GM23338 (cell line): Measurements from ENCODE around the gene DHRS12. TPM values are rescaled to one million over a fixed set of nuclear protein-coding genes. Genes with fewer than 3 reads are reported as not detected.

Experiments
- ATAC-seq: fragments of 200-7000 bp; cut with Tn5 transposase; 3 replicates; pipeline ENCODE4 v1.9.1; 2020
- DNase-seq: peaks from one replicate; pipeline ENCODE4 v3.0.0-alpha.2; 2015; ENCODE audit warnings: low spot score
- H2AFZ ChIP-seq: fragments of 200-600 bp; sonication (generic); 2 replicates; pipeline ENCODE4 v1.8.0; 2016; ENCODE audit warnings: antibody characterized with exemption, mild to moderate bottlenecking, moderate library complexity
- H3F3A ChIP-seq: fragments of 200-600 bp; sonication (generic); replicated peaks from 2 replicates; pipeline ENCODE4 v1.8.0; 2017; ENCODE audit warnings: antibody characterized with exemption, mixed run types, low read depth
- H3K27ac ChIP-seq: fragments of 200-600 bp; sonication (generic); 2 replicates; pipeline ENCODE4 v1.6.1; 2016; ENCODE audit warnings: low read depth
- H3K27me3 ChIP-seq: fragments of 200-600 bp; sonication (generic); 2 replicates; pipeline ENCODE4 v1.8.0; 2016; ENCODE audit warnings: mild to moderate bottlenecking, mixed run types, moderate library complexity; ENCODE audit not compliant: insufficient read depth
- H3K36me3 ChIP-seq: fragments of 200-600 bp; sonication (generic); 2 replicates; pipeline ENCODE4 v1.8.0; 2016; ENCODE audit warnings: mild to moderate bottlenecking; ENCODE audit not compliant: insufficient read depth
- H3K4me1 ChIP-seq: fragments of 200-600 bp; sonication (generic); 2 replicates; pipeline ENCODE4 v1.8.0; 2016; ENCODE audit warnings: mild to moderate bottlenecking, moderate library complexity; ENCODE audit not compliant: insufficient read depth
- H3K4me2 ChIP-seq: fragments of 200-600 bp; sonication (generic); 2 replicates; pipeline ENCODE4 v1.7.1; 2017; ENCODE audit warnings: mixed run types
- H3K4me3 ChIP-seq: fragments of 200-600 bp; sonication (generic); 2 replicates; pipeline ENCODE4 v1.6.1; 2016; ENCODE audit warnings: mixed run types
- H3K79me2 ChIP-seq: fragments of 200-600 bp; sonication (generic); replicated peaks from 2 replicates; pipeline ENCODE4 v1.8.0; 2017; ENCODE audit warnings: mild to moderate bottlenecking; ENCODE audit not compliant: insufficient read depth
- H3K9me2 ChIP-seq: fragments of 200-600 bp; sonication (generic); 2 replicates; pipeline ENCODE4 v1.8.0; 2017; ENCODE audit not compliant: insufficient read depth
- H4K20me1 ChIP-seq: fragments of 200-600 bp; sonication (generic); replicated peaks from 2 replicates; pipeline ENCODE4 v1.8.0; 2017; ENCODE audit warnings: mild to moderate bottlenecking; ENCODE audit not compliant: insufficient read depth
- H3K27ac Mint-ChIP-seq: 2 replicates; pipeline ENCODE4 v1.8.0; 2020; ENCODE audit warnings: inconsistent platforms, mild to moderate bottlenecking, moderate library complexity, mixed read lengths
- H3K27me3 Mint-ChIP-seq: 3 replicates; pipeline ENCODE4 v1.8.0; 2022; ENCODE audit warnings: low read depth, mild to moderate bottlenecking, moderate library complexity, mixed read lengths, inconsistent platforms; ENCODE audit not compliant: insufficient read depth, poor library complexity
- H3K36me3 Mint-ChIP-seq: 3 replicates; pipeline ENCODE4 v1.8.0; 2021; ENCODE audit warnings: low read depth, mild to moderate bottlenecking, inconsistent platforms, moderate library complexity, mixed read lengths
- H3K4me1 Mint-ChIP-seq: 3 replicates; pipeline ENCODE4 v1.8.0; 2020; ENCODE audit warnings: mild to moderate bottlenecking, inconsistent platforms, mixed read lengths
- H3K4me3 Mint-ChIP-seq: 3 replicates; pipeline ENCODE4 v1.8.0; 2021; ENCODE audit warnings: moderate library complexity, mild to moderate bottlenecking, inconsistent platforms, mixed read lengths
- H3K9me3 Mint-ChIP-seq: 3 replicates; pipeline ENCODE4 v1.8.0; 2020; ENCODE audit warnings: moderate library complexity, mild to moderate bottlenecking, inconsistent platforms, mixed read lengths
- CREB1 ChIP-seq: fragments of 250-450 bp; sonication (Bioruptor Pico); IDR thresholded peaks from 2 replicates; pipeline ENCODE4 v1.5.0; 2020; ENCODE audit warnings: low read depth, mild to moderate bottlenecking, moderate library complexity
- CTCF ChIP-seq, 2 experiments: fragments of 200-600 bp in 1 of 2; sonication (generic) in 1 of 2; conservative IDR thresholded peaks; 2 replicates each; pipeline versions ENCODE4 v1.5.1 to v1.6.1; 2016 to 2017; ENCODE audit warnings: antibody characterized with exemption in 2 of 2, low read depth in 2 of 2, mild to moderate bottlenecking in 2 of 2, moderate library complexity in 1 of 2
- EZH2 ChIP-seq: fragments of 200-600 bp; sonication (generic); IDR thresholded peaks from one replicate; pipeline ENCODE4 v1.8.0; 2017; ENCODE audit warnings: antibody characterized with exemption, mild to moderate bottlenecking, low read depth; ENCODE audit not compliant: unreplicated experiment
- JUNB ChIP-seq: IDR thresholded peaks from one replicate; pipeline ENCODE4 v1.6.1; 2016; ENCODE audit warnings: antibody characterized with exemption; ENCODE audit not compliant: unreplicated experiment
- POLR2AphosphoS5 ChIP-seq: IDR thresholded peaks from 2 replicates; pipeline ENCODE4 v1.6.1; 2016; ENCODE audit warnings: antibody characterized with exemption, low read depth
- ZNF462 ChIP-seq: fragments of 250-450 bp; sonication (Bioruptor Pico); IDR thresholded peaks from 2 replicates; pipeline ENCODE4 v1.5.0; 2020; ENCODE audit warnings: mild to moderate bottlenecking, moderate library complexity
- polyA plus RNA-seq: library from polyadenylated mRNA; unstranded; fragments of >200 nt; fragmentation: Nextera tagmentation; extraction: Ambion mirVana; gene quantifications from 2 replicates; pipeline ENCODE4 v1.2.1, GENCODE V29; 2016
- total RNA-seq: library from RNA; depleted of rRNA; stranded (reverse); fragments of >200 nt; shearing (Covaris generic); gene quantifications from 2 replicates; pipeline ENCODE4 v1.2.3, GENCODE V29; 2014
- TF ChIP-seq, protein P1 (sequence below): IDR thresholded peaks from 2 replicates; pipeline ENCODE4 v1.6.1; 2016; ENCODE audit warnings: antibody characterized with exemption

DHRS12 gene
- total and polyA plus RNA-seq, 2 experiments from 2014 or later: 4.6 to 12.2 TPM

DNA sequence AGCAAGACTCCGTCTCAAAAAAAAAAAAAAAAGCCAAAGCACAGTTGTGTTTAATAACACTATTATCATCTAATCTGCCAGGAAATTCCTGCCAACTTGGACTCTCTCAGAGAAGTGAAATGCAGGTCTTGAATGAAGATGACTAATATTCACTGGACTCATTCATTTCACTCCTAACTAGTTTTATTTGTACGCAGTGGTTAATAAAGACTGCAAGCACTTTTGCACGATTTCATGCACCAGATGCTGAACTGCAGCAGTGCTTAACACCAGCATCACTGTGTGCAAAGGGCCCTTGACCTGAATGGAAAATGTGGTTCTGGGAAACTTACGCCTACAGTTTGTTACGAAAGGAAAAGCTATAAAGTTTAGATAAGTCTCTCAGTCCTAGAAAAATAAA, 63.3 kb downstream of the DHRS12 start (continued):
- TF ChIP-seq ZNF462 (CRISPR knock-in tag): no peak
- TF ChIP-seq CTCF (conservative IDR thresholded peaks at IDR 0.05; ENCODE audit: low read depth in 2 of 2): no peak
- no peak for TF ChIP-seq POLR2AphosphoS5
- TF ChIP-seq JUNB: no peak
- TF ChIP-seq, protein P1, sequence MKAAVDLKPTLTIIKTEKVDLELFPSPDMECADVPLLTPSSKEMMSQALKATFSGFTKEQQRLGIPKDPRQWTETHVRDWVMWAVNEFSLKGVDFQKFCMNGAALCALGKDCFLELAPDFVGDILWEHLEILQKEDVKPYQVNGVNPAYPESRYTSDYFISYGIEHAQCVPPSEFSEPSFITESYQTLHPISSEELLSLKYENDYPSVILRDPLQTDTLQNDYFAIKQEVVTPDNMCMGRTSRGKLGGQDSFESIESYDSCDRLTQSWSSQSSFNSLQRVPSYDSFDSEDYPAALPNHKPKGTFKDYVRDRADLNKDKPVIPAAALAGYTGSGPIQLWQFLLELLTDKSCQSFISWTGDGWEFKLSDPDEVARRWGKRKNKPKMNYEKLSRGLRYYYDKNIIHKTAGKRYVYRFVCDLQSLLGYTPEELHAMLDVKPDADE: no peak

- Mint-ChIP-seq H3K4me1 (no peaks in the 10 kb centered on the region), H3K27ac (no peak overlapping the region), H3K4me3 (no peak overlapping the region), H3K9me3 (no peaks in the 10 kb centered on the region), H3K36me3 (peaks cover 42% of the 10 kb centered on the region), H3K27me3 (peaks cover 3% of the 10 kb centered on the region)
- no peak for ATAC-seq
- no peak for DNase-seq
- Histone ChIP-seq H3F3A (no peaks in the 10 kb centered on the region), H3K36me3 (peaks cover 29% of the 10 kb centered on the region), H3K27me3 (no peaks in the 10 kb centered on the region), H3K4me3 (no peak overlapping the region), H4K20me1 (peaks cover 10% of the 10 kb centered on the region; the same call in 1 of the 2 replicates), H2AFZ (no peak overlapping the region), H3K4me1 (no peaks in the 10 kb centered on the region), H3K4me2 (no peak overlapping the region), H3K27ac (no peak overlapping the region; the same call in 1 of the 2 replicates), H3K9me2 (no peaks in the 10 kb centered on the region), H3K79me2 (no peaks in the 10 kb centered on the region)
- TF ChIP-seq CREB1 (CRISPR knock-in tag) (no peak), EZH2 (no peak)
- TF ChIP-seq, protein P1: no peak
These were observed 64.8 kb downstream of the DHRS12 start for GRCh38 chr13:51739027-51739764.
